Aortic smooth muscle cell (primary cell): ENCODE measurements around the gene TBX19. TPM values are rescaled to one million over a fixed set of nuclear protein-coding genes. Genes with fewer than 3 reads are reported as not detected.

Experiments used
- total RNA-seq: library from RNA; depleted of rRNA; stranded (reverse); fragments of >200 nt; gene quantifications from 2 replicates; pipeline ENCODE4 v1.2.3, GENCODE V29; 2014

TBX19 gene
- 0.53 and 0.75 TPM in 2 replicates for total RNA-seq

GRCh38 chr1:168280296-168280927 is at the start of gene TBX19:
Gene TBX19 (plus strand): TSS chr1:168280877. CDS start chr1:168281091, 214 bp downstream.

Other genes starting within 250 kb of the TBX19 start
- gene GPR161, start 143.9 kb upstream of the TBX19 start, total RNA-seq: 11.4 and 13.2 TPM in 2 replicates
- gene TIPRL, start 101.9 kb upstream of the TBX19 start, total RNA-seq: 40.6 and 49.7 TPM in 2 replicates
- 51.1 and 52.1 TPM in 2 replicates for gene SFT2D2, start 54.9 kb upstream of the TBX19 start, total RNA-seq